ENCODE data around the gene FANCL. TPM values are rescaled to one million over a fixed set of nuclear protein-coding genes. Genes with fewer than 3 reads are reported as not detected.
"Not testable (repeated sequence)": the region's sequence is repeated elsewhere in the genome, so short reads cannot be mapped to it uniquely, and the experiment has no call there.

FANCL gene
- total and polyA plus RNA-seq, 3 donors from 2014 or later, result 27.8 to 52.3 (median 36.6) TPM

DNA sequence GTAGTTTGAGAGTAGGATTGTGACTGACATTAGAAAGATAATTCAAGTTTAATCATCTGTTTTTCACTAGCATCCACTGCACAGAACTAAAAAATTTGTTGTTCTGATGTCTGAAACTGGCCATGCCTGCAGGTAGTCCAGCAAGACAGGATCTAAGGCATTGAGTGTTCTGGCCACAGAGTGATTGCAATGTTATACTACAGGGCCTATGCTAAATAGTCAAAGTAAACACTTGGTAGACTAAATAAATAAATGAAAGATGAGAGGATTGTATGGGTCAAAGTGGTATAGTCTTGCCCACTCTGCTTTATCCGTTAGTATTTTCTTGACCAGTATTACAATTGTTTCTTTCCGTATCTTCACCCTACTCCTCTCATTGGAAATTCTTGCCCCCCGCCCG, 27.6 kb upstream of the FANCL start:
- H3K9me3 ChIP-seq, result no peaks in the 10 kb centered on the region
- 95% methylated on average over 4 of the region's 4 CpGs for whole genome bisulfite sequencing, 2 donors
- H3K27ac ChIP-seq, result no peak overlapping the region
- H3K4me3 ChIP-seq, result no peak overlapping the region
- TF ChIP-seq, protein P1, sequence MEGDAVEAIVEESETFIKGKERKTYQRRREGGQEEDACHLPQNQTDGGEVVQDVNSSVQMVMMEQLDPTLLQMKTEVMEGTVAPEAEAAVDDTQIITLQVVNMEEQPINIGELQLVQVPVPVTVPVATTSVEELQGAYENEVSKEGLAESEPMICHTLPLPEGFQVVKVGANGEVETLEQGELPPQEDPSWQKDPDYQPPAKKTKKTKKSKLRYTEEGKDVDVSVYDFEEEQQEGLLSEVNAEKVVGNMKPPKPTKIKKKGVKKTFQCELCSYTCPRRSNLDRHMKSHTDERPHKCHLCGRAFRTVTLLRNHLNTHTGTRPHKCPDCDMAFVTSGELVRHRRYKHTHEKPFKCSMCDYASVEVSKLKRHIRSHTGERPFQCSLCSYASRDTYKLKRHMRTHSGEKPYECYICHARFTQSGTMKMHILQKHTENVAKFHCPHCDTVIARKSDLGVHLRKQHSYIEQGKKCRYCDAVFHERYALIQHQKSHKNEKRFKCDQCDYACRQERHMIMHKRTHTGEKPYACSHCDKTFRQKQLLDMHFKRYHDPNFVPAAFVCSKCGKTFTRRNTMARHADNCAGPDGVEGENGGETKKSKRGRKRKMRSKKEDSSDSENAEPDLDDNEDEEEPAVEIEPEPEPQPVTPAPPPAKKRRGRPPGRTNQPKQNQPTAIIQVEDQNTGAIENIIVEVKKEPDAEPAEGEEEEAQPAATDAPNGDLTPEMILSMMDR (IDR thresholded peaks at IDR 0.05), result no peak
- no peak for TF ChIP-seq POLR2A (IDR thresholded peaks at IDR 0.05)
- no peaks in the 10 kb centered on the region for H3K36me3 ChIP-seq (ENCODE audit: low read depth, missing control alignments)
- H3K27me3 ChIP-seq, result no peaks in the 10 kb centered on the region
- intact Hi-C loops (cut with DNase I; ENCODE audit: low total_unique reads), result no loop called here
- no peak for DNase-seq
- H3K4me1 ChIP-seq, result no peaks in the 10 kb centered on the region

DNA sequence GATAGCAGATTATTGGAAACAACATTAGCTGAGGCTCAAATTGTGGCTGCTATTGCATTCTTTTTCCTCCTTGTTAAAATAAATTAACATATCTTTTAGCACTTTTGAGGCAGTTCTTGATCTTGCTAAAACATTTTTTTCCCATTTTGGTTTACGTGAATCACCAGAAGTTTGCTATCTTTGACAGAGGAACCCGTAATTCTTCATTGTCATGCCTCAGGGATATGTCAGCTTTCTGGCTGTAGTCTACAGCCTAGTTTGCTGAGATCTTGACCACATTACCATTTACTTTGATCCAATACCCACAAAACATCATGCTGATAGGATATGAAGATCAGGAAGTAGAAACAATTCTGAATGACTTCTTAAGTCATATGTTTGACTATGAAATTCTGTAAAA, 25.1 kb upstream of the FANCL start:
- intact Hi-C loops (cut with DNase I; ENCODE audit: low total_unique reads), result no loop called here
- TF ChIP-seq, protein P1 (IDR thresholded peaks at IDR 0.05), result no peak
- TF ChIP-seq POLR2A (IDR thresholded peaks at IDR 0.05), result no peak
- Histone ChIP-seq H3K4me3 (no peak overlapping the region), H3K27ac (no peak overlapping the region), H3K27me3 (no peaks in the 10 kb centered on the region), H3K4me1 (no peaks in the 10 kb centered on the region), H3K36me3 (ENCODE audit: low read depth, missing control alignments) (no peaks in the 10 kb centered on the region), H3K9me3 (no peaks in the 10 kb centered on the region)
- WGBS, 2 donors, result 94% methylated on average over 2 of the region's 2 CpGs
- DNase-seq, result no peak

DNA sequence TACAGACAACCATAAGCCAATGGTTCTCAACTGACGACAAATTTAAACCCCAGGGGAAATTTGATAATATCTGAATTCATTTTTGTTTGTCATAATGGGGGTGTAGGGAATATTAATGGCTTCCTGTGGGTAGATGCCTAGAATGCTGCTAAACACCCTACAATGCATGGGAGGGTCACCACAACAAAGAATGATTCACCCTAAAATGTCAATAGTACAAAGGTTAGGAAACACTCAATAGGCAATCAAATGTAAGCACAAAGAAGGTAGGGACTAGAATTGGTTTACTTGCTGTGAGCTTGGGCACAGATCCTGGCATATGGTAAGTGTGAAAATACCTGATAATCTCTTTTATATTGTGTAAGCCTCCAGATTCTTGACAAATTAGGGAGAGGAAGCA, 20.1 kb upstream of the FANCL start:
- WGBS, 2 donors, result 74 to 79% methylated on average over 1 of the region's 1 CpG
- Histone ChIP-seq H3K36me3 (ENCODE audit: low read depth, missing control alignments) (no peaks in the 10 kb centered on the region), H3K4me1 (no peaks in the 10 kb centered on the region), H3K4me3 (no peak overlapping the region), H3K9me3 (no peaks in the 10 kb centered on the region), H3K27me3 (no peaks in the 10 kb centered on the region), H3K27ac (no peak overlapping the region)
- no peak for DNase-seq
- no peak for TF ChIP-seq POLR2A (IDR thresholded peaks at IDR 0.05)
- TF ChIP-seq, protein P1 (IDR thresholded peaks at IDR 0.05), result no peak
- intact Hi-C loops (cut with DNase I; ENCODE audit: low total_unique reads), result no loop called here

DNA sequence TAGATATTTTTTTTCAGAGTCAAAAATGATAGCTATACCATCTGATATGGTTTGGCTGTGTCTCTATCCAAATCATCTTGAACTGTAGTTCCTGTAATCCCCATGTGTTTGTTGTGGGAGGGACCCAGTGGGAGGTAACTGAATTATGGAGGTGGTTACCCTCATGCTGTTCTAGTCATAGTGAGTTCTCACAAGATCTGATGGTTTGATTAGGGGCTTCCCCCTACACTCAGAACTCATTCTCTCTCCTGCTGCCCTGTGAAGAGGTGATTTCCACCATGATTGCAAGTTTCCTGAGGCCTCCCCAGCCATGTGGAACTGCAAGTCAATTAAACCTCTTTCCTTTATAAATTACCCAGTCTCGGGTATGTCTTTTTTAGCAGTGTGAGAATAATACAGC, 17.3 kb upstream of the FANCL start:
- H3K36me3 ChIP-seq (ENCODE audit: low read depth, missing control alignments); intact Hi-C loops (cut with DNase I; ENCODE audit: low total_unique reads); H3K27ac ChIP-seq; H3K4me1 ChIP-seq; H3K4me3 ChIP-seq; H3K27me3 ChIP-seq; DNase-seq; H3K9me3 ChIP-seq: not testable (repeated sequence)
- WGBS, 2 donors, result 76 to 84% methylated on average over 1 of the region's 1 CpG

DNA sequence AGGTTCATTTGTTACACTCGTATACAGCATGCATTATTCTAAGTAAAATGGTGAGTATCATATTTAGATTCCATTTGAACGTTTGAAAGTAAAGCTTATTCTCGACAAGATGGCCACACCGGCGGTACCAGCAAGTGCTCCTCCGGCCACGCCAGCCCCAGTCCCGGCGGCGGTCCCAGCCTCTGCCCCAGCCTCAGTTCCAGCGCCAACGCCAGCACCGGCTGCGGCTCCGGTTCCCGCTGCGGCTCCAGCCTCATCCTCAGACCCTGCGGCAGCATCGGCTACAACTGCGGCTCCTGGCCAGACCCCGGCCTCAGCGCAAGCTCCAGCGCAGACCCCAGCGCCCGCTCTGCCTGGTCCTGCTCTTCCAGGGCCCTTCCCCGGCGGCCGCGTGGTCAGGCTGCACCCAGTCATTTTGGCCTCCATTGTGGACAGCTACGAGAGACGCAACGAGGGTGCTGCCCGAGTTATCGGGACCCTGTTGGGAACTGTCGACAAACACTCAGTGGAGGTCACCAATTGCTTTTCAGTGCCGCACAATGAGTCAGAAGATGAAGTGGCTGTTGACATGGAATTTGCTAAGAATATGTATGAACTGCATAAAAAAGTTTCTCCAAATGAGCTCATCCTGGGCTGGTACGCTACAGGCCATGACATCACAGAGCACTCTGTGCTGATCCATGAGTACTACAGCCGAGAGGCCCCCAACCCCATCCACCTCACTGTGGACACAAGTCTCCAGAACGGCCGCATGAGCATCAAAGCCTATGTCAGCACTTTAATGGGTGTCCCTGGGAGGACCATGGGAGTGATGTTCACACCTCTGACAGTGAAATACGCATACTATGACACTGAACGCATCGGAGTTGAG, 10.4 kb upstream of the FANCL start:
- H3K27me3 ChIP-seq; DNase-seq; H3K36me3 ChIP-seq (ENCODE audit: low read depth, missing control alignments); H3K9me3 ChIP-seq; H3K27ac ChIP-seq; intact Hi-C loops (cut with DNase I; ENCODE audit: low total_unique reads); H3K4me1 ChIP-seq: not testable (repeated sequence)
- peak overlapping the region in 1 of 2 donors; percentile 27 for H3K4me3 ChIP-seq
- WGBS, 2 donors, result 78 to 86% methylated on average over 29 to 43 of the region's 43 CpGs

DNA sequence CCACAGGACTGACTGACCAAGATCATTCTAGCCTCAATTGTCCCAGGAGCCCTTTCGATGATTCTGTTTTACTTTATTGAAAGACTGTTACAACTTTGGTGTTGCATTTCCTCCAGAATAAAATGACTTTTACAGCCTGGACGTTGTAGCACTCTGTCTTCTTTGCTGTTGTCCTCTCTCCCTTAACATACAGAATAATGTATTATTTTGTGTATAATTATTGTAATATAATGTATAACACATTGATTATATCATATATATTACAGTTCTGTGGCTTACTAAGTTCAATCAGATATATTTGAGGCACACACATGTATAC, 380 bp upstream of the FANCL start:
- Histone ChIP-seq H3K9me3 (no peaks in the 10 kb centered on the region), H3K27ac (peak overlapping the region; percentile 89 to 90), H3K36me3 (ENCODE audit: low read depth, missing control alignments) (no peaks in the 10 kb centered on the region), H3K4me3 (peak overlapping the region; percentile 88 to 89), H3K27me3 (no peaks in the 10 kb centered on the region), H3K4me1 (no peaks in the 10 kb centered on the region)
- 0 to 13% methylated on average over 2 of the region's 2 CpGs for WGBS, 2 donors
- TF ChIP-seq POLR2A (IDR thresholded peaks at IDR 0.05), result no peak
- TF ChIP-seq, protein P1 (IDR thresholded peaks at IDR 0.05), result no peak
- intact Hi-C loops (cut with DNase I; ENCODE audit: low total_unique reads), result no loop called here
- DNase-seq, result no peak

Measured in testis (tissue), 3 donors.